Measurements from ENCODE around the gene POP5. TPM values are rescaled to one million over a fixed set of nuclear protein-coding genes. Genes with fewer than 3 reads are reported as not detected.

The POP5 gene
- total RNA-seq = 10 to 100 TPM; 28.1 to 54.0 (median 40.1) TPM
- polyA plus RNA-seq = 10 to 100 TPM; 77.6 to 84.1 (median 78.5) TPM
- long read RNA-seq, donor 1, transcript POP5-202 (5 exons, 801 nt) = major isoform, 13 of 19 reads
- long read RNA-seq, donor 1, partial matches to known transcripts = 0 of 19 reads
- long read RNA-seq, donor 1, other reads (novel, unspliced or antisense) = 0 of 19 reads
- long read RNA-seq, donor 2, transcript POP5-202 (5 exons, 801 nt) = major isoform, 9 of 17 reads
- long read RNA-seq, donor 2, partial matches to known transcripts = 0 of 17 reads
- long read RNA-seq, donor 2, other reads (novel, unspliced or antisense) = 0 of 17 reads

- peaks cover 9 to 68% (median 44%) of the 10 kb centered on the region in 6 donors for H3K4me1 ChIP-seq
- peak within 1 kb of the TSS; percentile 69 to 98 (median 88) for H3K4me3 ChIP-seq
- intact Hi-C loops (cut with DNase I; ENCODE audit: low total_unique reads) = loop anchor here (5.0 to 10.0 kb wide), 2 partner anchors 131 to 534 kb away; partner anchors contain the start of gene UNC119B
- TF ChIP-seq CTCF (IDR thresholded peaks at IDR 0.05 in 8 of 11, conservative IDR thresholded peaks at IDR 0.05 in 3 of 11) (peak in 2 of 11 experiments; percentile 10 to 31), POLR2A (IDR thresholded peaks at IDR 0.05) (peak in 1 of 3 donors; percentile 47), POLR2AphosphoS5 (IDR thresholded peaks at IDR 0.05) (peak; percentile 97 to 98 (median 97))
- peak within 1 kb of the TSS; percentile 46 to 91 (median 78) for H3K27ac ChIP-seq
- peaks cover 0 to 26% (median 0%) of the 10 kb centered on the region in 7 donors for H3K27me3 ChIP-seq (replicated peaks in 1 of 7)
- 0 to 1% (median 1%) methylated on average over 41 to 56 of the region's 56 CpGs for WGBS, 5 donors
- H3K36me3 ChIP-seq = peaks cover 2 to 42% (median 39%) of the 10 kb centered on the region in 6 donors
- H3K9me3 ChIP-seq = no peaks in the 10 kb centered on the region
- peak; percentile 98 for DNase-seq
These were observed at the start of gene POP5 for GRCh38 chr12:120580787-120581723. Gene POP5, minus strand, starts transcription at chr12:120581402. Its CDS starts 40 bp downstream, at chr12:120581362.

DNA sequence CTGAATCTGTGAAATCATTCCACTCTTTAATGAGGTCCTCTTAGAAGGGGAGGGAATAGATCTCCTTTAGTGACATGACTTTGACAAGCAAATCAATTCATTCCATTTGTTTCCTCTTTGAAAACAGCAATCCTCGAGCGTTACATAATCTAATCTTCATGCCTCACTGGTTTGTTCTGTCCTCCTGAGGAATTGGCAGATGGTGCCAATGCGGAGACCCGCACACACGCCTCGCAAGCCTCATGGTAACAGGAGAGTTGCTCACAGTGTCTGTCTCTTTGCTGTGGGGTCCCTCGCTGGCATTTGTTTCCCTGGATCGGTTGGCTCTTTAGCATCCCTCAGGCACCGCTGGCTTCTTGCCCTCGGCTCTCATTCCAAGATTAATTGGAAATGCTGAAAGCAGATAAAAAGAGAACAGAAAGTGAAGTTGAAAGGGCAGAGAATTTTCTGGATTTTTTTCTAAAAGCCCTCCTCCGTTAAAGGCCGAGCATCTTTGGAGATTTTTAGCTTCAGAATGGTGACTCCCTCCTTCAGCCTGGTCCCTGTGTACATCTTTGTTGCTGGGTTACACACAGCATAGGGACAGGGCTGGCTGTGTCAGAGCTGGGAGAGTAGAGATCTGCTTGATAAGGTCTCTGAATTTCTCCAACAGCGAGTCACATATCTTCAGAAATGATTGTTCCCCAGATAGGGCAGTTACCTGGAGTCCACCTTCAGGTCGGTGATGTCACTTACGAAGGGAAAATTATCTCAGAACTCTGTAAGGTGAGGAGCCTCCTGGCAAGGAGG, 49.1 kb upstream of the POP5 start:
- Histone ChIP-seq H3K4me3 (no peak overlapping the region), H3K27ac (no peak overlapping the region), H3K4me1 (no peaks in the 10 kb centered on the region), H3K27me3 (replicated peaks in 1 of 7) (peaks cover 0 to 11% (median 0%) of the 10 kb centered on the region in 7 donors), H3K9me3 (no peaks in the 10 kb centered on the region), H3K36me3 (no peaks in the 10 kb centered on the region)
- intact Hi-C loops (cut with DNase I; ENCODE audit: low total_unique reads) = no loop called here
- DNase-seq = no peak
- TF ChIP-seq POLR2AphosphoS5 (IDR thresholded peaks at IDR 0.05) (no peak), POLR2A (IDR thresholded peaks at IDR 0.05) (no peak), CTCF (IDR thresholded peaks at IDR 0.05 in 8 of 11, conservative IDR thresholded peaks at IDR 0.05 in 3 of 11) (no peak)
- 81 to 88% (median 84%) methylated on average over 15 of the region's 15 CpGs for WGBS, 5 donors

DNA sequence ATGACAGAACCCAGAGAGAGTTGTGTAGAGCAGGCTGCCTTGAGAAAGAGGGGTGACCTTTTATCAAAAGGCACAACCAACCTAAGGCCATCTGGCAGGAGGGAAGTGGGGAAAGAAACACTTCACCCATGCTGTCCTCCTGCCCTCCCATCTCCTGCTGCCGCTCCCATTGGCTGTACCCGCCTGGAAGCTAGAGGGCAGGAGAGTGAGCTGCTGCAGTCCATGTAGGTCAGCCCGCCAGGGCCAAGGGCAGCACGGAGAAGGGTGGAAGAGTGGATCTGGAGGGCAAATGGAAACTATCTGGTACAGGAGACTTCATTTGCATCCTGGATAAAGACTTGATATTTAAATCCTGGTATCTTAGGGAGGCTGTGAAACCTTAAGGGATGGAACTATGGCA, 47.7 kb upstream of the POP5 start:
- 50 to 66% (median 54%) methylated on average over 4 of the region's 4 CpGs for WGBS, 5 donors
- Histone ChIP-seq H3K27me3 (replicated peaks in 1 of 7) (peaks cover 0 to 11% (median 0%) of the 10 kb centered on the region in 7 donors), H3K4me3 (no peak overlapping the region), H3K4me1 (no peaks in the 10 kb centered on the region), H3K36me3 (no peaks in the 10 kb centered on the region), H3K27ac (no peak overlapping the region), H3K9me3 (no peaks in the 10 kb centered on the region)
- no peak for TF ChIP-seq CTCF (IDR thresholded peaks at IDR 0.05 in 8 of 11, conservative IDR thresholded peaks at IDR 0.05 in 3 of 11)
- no peak for TF ChIP-seq POLR2A (IDR thresholded peaks at IDR 0.05)
- no peak for TF ChIP-seq POLR2AphosphoS5 (IDR thresholded peaks at IDR 0.05)
- DNase-seq = no peak
- intact Hi-C loops (cut with DNase I; ENCODE audit: low total_unique reads) = no loop called here
